ENCODE data around the gene KMT2C. TPM values are rescaled to one million over a fixed set of nuclear protein-coding genes. Genes with fewer than 3 reads are reported as not detected.

The KMT2C gene
- total RNA-seq, 1 experiment from 2014 or later = 45.4 TPM

GRCh38 chr7:152095771-152096170, 340.0 kb downstream of the KMT2C start (continued):
- TF ChIP-seq KAT7 (CRISPR knock-in tag; IDR thresholded peaks at IDR 0.05; ENCODE audit: borderline replicate concordance) = no peak

- Mint-ChIP-seq H3K9me3 (peaks cover 9% of the 10 kb centered on the region), H3K27me3 (ENCODE audit: low read depth) (no peaks in the 10 kb centered on the region), H3K4me3 (no peak overlapping the region), H3K36me3 (peaks cover 9% of the 10 kb centered on the region), H3K4me1 (no peaks in the 10 kb centered on the region), H3K27ac (no peak overlapping the region)
- ATAC-seq (no peak), DNase-seq (ENCODE audit: low spot score) (no peak)
- POLR2A ChIA-PET = no interaction called here
- TF ChIP-seq GTF2I (CRISPR knock-in tag; conservative IDR thresholded peaks at IDR 0.05) (no peak), CBFB (CRISPR knock-in tag; IDR thresholded peaks at IDR 0.05; ENCODE audit: low read depth) (no peak), GRHL2 (CRISPR knock-in tag; IDR thresholded peaks at IDR 0.05; ENCODE audit: insufficient replicate concordance, severe bottlenecking) (no peak), EMX1 (CRISPR knock-in tag; IDR thresholded peaks at IDR 0.05) (no peak), ARID4B (CRISPR knock-in tag; IDR thresholded peaks at IDR 0.05; ENCODE audit: borderline replicate concordance) (no peak), MXD4 (CRISPR knock-in tag; IDR thresholded peaks at IDR 0.05; ENCODE audit: borderline replicate concordance) (no peak), IRF1 (CRISPR knock-in tag; IDR thresholded peaks at IDR 0.05) (no peak), ATF2 (CRISPR knock-in tag; IDR thresholded peaks at IDR 0.05; ENCODE audit: borderline replicate concordance, low read depth) (no peak), SMAD4 (CRISPR knock-in tag; IDR thresholded peaks at IDR 0.05) (no peak), ZNF416 (CRISPR knock-in tag; IDR thresholded peaks at IDR 0.05) (no peak), ZNF512 (CRISPR knock-in tag; IDR thresholded peaks at IDR 0.05; ENCODE audit: borderline replicate concordance) (no peak), MLX (CRISPR knock-in tag; IDR thresholded peaks at IDR 0.05) (no peak), ZNF138 (CRISPR knock-in tag; conservative IDR thresholded peaks at IDR 0.05) (no peak), FOXJ3 (CRISPR knock-in tag; IDR thresholded peaks at IDR 0.05; ENCODE audit: borderline replicate concordance) (no peak), ZNF317 (CRISPR knock-in tag; IDR thresholded peaks at IDR 0.05; ENCODE audit: borderline replicate concordance, low read depth) (no peak), NR1H2 (CRISPR knock-in tag; IDR thresholded peaks at IDR 0.05) (no peak)
- CTCF ChIA-PET = interaction anchor here (0.5 kb wide), 1 partner anchor 10 kb away, joined by 5 read pairs; no protein-coding TSS in a partner anchor
These were observed 342.1 kb downstream of the KMT2C start for GRCh38 chr7:152093717-152094116.
